BJ (cell line): Measurements from ENCODE around the gene ZNF865. TPM values are rescaled to one million over a fixed set of nuclear protein-coding genes. Genes with fewer than 3 reads are reported as not detected.
"Not testable (repeated sequence)": the region's sequence is repeated elsewhere in the genome, so short reads cannot be mapped to it uniquely, and the experiment has no call there.

Experiments
- CTCF ChIA-PET: fragments of 350-600 bp; formaldehyde crosslinking; extraction: SDS; loops from one replicate; lab custom pipeline; 2021; ENCODE audit warnings: antibody characterized with exemption, inconsistent platforms; lab: Yijun Ruan, JAX
- POLR2A ChIA-PET: fragments of 300-600 bp; sonication (Branson Sonifier 250); formaldehyde crosslinking; extraction: SDS; loops from one replicate; lab custom pipeline; 2021; ENCODE audit warnings: antibody characterized with exemption; lab: Charles Lee
- DNase-seq: peaks from one replicate; pipeline ENCODE4 v3.0.0-alpha.2; 2011; ENCODE audit warnings: low read depth
- H3K27me3 ChIP-seq: 2 replicates; pipeline ENCODE4 v1.6.0; 2011; ENCODE audit warnings: low read length; ENCODE audit not compliant: control insufficient read depth, insufficient read depth
- H3K36me3 ChIP-seq: 2 replicates; pipeline ENCODE4 v1.5.1; 2011; ENCODE audit warnings: low read length; ENCODE audit not compliant: control insufficient read depth, insufficient read depth
- H3K4me3 ChIP-seq: 2 replicates; pipeline ENCODE4 v1.5.1; 2011; ENCODE audit warnings: low read depth, mild to moderate bottlenecking, control low read depth, low read length
- polyA plus RNA-seq: library from polyadenylated mRNA; depleted of rRNA; stranded (reverse); fragments of >200 nt; gene quantifications from 2 replicates; pipeline ENCODE4 v1.2.3, GENCODE V29; 2011
- TF ChIP-seq, protein P1 (sequence below): IDR thresholded peaks from 2 replicates; pipeline ENCODE4 v1.5.1; 2011; ENCODE audit warnings: low read depth, mild to moderate bottlenecking, control low read depth, inconsistent platforms, low read length, moderate library complexity; ENCODE audit not compliant: insufficient read depth

The ZNF865 gene
- polyA plus RNA-seq, 1 experiment: 1.4 TPM

DNA sequence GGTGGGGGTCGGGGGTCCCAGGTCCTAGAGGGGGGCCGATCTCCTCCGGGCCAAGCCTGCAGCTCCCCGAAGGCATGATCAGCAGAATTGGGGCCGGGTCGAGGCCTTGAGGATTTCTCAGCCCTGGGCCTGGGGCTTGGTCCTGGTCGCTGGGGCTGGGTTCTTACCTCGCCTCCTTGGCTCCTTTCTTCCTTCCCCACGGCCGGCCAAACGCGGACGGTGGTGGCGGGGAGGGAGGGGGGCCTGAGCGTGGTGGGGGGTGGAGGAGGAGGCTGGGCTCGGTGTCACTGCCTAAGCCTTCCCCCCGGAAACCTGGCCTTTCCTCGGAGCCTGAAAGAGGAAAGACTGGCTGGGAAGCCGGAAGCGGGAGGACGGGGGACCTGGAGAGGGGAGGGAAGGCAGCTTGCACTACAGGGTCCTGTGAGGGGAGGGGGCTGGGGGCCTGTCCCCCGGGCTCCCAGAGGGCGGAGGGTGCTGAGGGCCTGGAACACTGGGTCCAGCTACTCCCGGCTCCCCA, 24.8 kb upstream of the ZNF865 start, which contains the start of gene ZNF579:
Gene ZNF579, minus strand, starts transcription at position 221 of the 517 bp plus-strand sequence. CDS start 1,209 bp downstream, outside the sequence.
- no peak for DNase-seq
- CTCF ChIA-PET: interaction anchor here (0.6 to 1.3 kb wide), 3 partner anchors 26 to 113 kb away, joined by 3 to 5 read pairs (median 3); no protein-coding TSS in a partner anchor
- peaks cover 3% of the 10 kb centered on the region for H3K36me3 ChIP-seq
- TF ChIP-seq, protein P1, sequence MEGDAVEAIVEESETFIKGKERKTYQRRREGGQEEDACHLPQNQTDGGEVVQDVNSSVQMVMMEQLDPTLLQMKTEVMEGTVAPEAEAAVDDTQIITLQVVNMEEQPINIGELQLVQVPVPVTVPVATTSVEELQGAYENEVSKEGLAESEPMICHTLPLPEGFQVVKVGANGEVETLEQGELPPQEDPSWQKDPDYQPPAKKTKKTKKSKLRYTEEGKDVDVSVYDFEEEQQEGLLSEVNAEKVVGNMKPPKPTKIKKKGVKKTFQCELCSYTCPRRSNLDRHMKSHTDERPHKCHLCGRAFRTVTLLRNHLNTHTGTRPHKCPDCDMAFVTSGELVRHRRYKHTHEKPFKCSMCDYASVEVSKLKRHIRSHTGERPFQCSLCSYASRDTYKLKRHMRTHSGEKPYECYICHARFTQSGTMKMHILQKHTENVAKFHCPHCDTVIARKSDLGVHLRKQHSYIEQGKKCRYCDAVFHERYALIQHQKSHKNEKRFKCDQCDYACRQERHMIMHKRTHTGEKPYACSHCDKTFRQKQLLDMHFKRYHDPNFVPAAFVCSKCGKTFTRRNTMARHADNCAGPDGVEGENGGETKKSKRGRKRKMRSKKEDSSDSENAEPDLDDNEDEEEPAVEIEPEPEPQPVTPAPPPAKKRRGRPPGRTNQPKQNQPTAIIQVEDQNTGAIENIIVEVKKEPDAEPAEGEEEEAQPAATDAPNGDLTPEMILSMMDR: no peak
- peak within 1 kb of the TSS; percentile 97 for H3K4me3 ChIP-seq
- no peaks in the 10 kb centered on the region for H3K27me3 ChIP-seq
- POLR2A ChIA-PET: no interaction called here

DNA sequence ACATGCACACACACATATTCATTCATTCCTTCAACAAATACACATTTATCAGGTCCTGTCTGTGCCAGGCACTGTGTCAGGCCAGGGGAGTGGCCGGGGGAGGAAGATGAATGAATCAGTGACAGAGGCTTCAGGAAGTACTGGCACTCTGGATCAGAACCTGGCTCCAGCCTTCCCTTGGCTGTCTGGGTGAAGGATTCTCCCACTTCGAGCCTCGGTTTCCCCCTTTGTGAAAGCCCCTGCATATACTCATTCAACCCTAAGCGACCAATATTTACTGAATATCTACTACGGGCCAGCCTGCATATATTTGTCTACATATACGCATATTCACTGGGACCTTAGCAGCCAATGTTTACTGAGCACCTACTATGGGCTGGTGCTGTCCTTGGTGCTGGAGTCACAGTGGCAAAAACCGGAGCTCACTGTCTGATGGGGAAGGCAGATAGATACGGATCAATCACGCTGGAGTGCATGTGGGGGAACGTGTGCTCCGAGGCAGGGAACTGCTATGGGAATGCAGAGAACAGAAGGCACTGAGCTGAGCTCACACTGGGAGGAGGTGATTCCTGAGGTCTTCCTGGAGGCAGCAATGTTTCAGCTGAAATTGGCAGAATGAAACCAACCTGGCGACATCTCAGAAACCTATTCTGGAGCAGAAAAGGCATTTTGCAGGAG, 24.2 kb upstream of the ZNF865 start:
- Histone ChIP-seq H3K36me3 (peaks cover 3% of the 10 kb centered on the region), H3K4me3 (peak overlapping the region; percentile 97), H3K27me3 (no peaks in the 10 kb centered on the region)
- ChIA-PET CTCF (interaction anchor here (0.6 to 1.3 kb wide), 3 partner anchors 25 to 113 kb away, joined by 3 to 5 read pairs (median 3); no protein-coding TSS in a partner anchor), POLR2A (no interaction called here)
- no peak for DNase-seq
- TF ChIP-seq, protein P1: no peak

DNA sequence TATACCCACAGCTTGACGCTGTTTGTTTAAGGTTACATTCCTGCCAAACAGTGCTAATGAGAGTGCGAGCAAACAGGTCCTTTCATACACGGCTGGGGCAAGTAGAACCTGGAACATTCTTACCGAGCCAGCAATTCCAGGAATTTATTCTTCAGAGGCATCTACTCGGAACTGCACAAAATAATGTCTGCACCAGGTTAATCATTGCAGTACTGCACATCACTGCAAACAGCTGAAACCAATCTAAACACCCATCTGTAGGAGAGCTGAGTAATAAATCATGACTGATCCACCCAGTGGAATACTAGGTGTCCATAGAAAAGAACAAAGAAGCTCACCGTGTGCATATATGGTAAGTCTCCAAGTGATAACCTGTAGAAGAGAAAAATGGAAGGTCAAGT, 23.6 kb upstream of the ZNF865 start:
- TF ChIP-seq, protein P1: no peak
- POLR2A ChIA-PET: no interaction called here
- peaks cover 3% of the 10 kb centered on the region for H3K36me3 ChIP-seq
- CTCF ChIA-PET: interaction anchor here (1.3 kb wide), 1 partner anchor 25 kb away, joined by 3 read pairs; no protein-coding TSS in a partner anchor
- H3K27me3 ChIP-seq: no peaks in the 10 kb centered on the region
- no peak overlapping the region for H3K4me3 ChIP-seq
- no peak for DNase-seq

DNA sequence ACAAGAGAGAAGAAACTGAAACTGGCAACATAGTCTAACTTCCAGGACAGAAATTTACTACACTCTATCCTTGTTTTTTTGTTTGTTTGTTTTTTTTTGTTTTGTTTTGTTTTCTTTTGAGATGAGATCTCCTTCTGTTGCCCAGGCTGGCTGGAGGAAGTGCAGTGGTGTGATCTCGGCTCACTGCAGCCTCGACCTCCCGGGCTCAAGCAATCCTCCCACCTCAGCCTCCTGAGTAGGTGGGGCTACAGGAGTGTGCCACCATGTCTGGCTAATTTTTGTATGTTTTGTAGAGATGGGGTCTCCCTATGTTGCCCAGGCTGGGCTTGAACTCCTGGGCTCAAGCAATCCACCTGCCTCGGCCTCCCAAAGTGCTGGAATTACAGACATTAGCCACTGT, 23.2 kb upstream of the ZNF865 start:
- H3K4me3 ChIP-seq, DNase-seq, POLR2A ChIA-PET, CTCF ChIA-PET, H3K36me3 ChIP-seq, H3K27me3 ChIP-seq: not testable (repeated sequence)

DNA sequence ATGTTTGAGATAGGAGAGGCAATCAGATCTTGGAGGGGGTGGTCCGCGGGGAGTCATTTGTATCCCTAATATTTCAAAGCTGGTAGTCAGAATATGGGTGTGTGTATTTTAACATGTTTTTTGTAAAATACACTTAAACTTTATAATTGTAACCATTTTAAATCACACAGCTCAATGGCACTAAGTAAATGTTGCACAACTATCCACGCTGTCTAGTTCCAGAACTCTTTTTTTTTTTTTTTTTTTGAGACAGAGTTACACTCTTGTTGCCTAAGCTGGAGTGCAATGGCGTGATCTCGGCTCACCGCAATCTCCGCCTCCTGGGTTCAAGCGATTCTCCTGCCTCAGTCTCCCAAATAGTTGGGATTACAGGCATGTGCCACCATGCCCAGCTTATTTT, 21.6 kb upstream of the ZNF865 start:
- H3K36me3 ChIP-seq, H3K27me3 ChIP-seq, H3K4me3 ChIP-seq, DNase-seq: not testable (repeated sequence)
- POLR2A ChIA-PET: interaction anchor here (0.6 kb wide), 1 partner anchor 50 kb away, joined by 4 read pairs; no protein-coding TSS in a partner anchor
- CTCF ChIA-PET: interaction anchor here (0.6 to 3.4 kb wide), 5 partner anchors 15 to 283 kb away, joined by 3 to 10 read pairs (median 3); partner anchors contain the start of genes FIZ1 and ZNF865

DNA sequence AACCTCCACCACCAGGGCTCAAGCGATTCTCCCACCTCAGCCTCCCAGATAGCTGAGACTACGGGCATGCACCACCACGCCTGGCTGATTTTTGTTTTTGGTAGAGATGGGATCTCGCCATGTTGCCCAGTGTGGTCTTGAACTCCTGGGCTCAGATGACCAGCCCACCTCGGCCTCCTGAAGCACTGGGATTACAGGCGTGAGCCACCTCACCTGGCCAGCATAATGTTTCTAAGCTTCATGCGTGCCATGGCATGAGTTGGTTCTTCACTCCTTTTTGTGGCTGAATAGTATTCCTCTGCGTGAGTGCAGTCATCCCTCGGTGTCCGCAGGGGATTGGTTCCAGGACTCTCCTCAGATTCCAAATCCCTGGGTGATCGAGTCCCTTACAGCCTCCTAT, 20.6 kb upstream of the ZNF865 start:
- ChIA-PET POLR2A (no interaction called here), CTCF (interaction anchor here (3.4 kb wide), 1 partner anchor 21 kb away, joined by 10 read pairs; the partner anchor contains the start of gene ZNF865)
- no peaks in the 10 kb centered on the region for H3K27me3 ChIP-seq
- no peak overlapping the region for H3K4me3 ChIP-seq
- DNase-seq: no peak
- TF ChIP-seq, protein P1: no peak
- H3K36me3 ChIP-seq: no peaks in the 10 kb centered on the region
